Stimulated activated CD8-positive, alpha-beta memory T cell treated with anti-CD3 and anti-CD28 coated beads, Interleukin-2, amount 100 ng/mL, for 1 hour (primary cell): ENCODE data around the gene DOK1.

Experiments used
- DNase-seq, 2 donors: peaks; one replicate each; pipeline ENCODE4 v3.0.0-alpha.2; 2020; ENCODE audit warnings: low read depth in 2 of 2

Gene DOK1

DNA sequence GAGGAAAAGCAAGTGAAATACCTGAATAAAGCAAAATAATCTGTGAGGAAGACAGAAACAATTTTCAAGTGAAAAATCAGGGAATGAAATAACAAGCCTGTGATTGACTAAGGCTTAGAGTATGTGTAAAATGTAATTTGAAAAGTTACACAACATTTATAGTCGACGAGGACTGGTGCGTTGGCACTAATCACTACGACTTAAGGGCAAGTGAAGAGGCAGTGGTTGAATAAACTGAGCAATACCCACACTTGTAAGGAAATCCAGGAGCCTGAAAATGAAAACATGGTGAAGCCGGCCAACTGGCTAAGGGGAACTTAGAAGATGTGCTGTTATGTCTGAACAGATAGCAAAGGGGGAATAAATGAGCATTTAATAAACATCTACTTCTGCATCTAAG is 13.4 kb downstream of the DOK1 start:
- no peak for DNase-seq

DNA sequence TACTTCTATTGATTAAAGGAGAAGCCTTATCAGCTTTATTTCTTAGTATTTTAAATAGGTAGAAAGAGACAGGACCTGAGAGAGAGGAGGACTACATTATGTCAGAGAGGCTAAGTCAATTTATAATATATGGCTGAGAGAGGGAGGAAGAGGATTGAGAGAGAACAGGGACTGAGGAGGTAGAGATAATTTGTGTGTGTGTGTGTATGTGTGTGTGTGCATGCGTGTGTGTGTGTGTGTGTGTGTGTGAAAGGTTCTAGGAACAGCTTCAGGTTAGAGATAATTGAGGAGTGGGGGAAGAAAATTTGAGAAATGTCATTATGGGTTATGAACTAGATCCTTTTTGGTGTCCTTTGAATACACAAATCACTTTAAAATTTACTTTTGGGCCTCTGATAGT is 15.2 kb downstream of the DOK1 start:
- DNase-seq, result no peak

DNA sequence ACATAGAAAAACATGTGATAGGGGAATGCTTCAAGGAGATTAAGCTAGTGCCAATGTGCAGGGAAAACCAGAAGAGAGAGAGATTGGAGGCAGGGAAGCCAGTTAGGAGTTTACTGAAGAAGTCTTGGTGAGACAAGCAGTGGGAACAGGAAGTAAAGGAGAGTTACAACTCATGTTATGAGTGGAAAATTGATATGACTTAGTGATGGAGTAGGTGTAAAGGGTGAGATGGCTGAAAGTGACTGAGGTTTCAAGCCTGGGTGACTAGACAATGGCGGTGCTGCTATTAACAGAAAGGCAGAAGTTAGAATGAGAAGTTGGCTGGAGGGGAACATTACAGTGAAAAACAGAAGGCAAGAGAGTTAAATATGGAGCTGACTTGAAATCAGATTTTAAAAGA is 16.5 kb downstream of the DOK1 start:
- DNase-seq, result no peak

DNA sequence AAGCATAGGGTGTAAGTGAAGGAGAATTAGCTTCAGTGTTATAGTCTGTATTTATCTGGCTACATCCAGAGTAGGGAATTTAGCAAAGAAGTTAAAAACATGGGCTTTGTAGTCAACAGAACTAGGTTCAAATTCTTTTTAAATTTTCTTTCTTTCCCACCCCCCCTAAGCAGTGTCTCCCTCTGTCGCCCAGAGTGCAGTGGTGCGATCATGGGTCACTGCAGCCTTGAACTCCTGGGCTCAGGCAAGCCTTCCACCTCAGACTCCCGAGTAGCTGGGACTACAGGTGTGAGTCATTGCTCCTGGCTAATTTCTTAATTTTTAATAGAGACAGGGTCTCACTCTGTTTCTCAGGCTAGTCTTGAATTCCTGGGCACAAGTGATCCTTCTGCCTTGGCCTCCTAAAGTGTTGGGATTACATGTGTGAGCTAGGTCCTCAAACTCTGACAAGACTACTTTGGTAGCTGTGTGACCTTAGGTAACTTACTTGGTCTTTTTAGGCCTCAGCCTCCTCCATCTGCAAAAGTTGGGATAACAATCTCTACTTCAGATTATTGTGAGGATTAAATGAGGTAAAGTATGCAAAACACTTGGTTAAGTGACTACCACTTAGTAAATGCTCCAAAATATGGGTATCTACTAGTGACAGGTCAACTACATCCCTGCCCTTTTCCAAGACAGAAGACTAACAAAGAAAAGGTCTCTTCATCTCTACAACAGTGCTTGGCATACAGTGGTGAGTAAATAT is 17.8 kb downstream of the DOK1 start:
- no peak for DNase-seq

DNA sequence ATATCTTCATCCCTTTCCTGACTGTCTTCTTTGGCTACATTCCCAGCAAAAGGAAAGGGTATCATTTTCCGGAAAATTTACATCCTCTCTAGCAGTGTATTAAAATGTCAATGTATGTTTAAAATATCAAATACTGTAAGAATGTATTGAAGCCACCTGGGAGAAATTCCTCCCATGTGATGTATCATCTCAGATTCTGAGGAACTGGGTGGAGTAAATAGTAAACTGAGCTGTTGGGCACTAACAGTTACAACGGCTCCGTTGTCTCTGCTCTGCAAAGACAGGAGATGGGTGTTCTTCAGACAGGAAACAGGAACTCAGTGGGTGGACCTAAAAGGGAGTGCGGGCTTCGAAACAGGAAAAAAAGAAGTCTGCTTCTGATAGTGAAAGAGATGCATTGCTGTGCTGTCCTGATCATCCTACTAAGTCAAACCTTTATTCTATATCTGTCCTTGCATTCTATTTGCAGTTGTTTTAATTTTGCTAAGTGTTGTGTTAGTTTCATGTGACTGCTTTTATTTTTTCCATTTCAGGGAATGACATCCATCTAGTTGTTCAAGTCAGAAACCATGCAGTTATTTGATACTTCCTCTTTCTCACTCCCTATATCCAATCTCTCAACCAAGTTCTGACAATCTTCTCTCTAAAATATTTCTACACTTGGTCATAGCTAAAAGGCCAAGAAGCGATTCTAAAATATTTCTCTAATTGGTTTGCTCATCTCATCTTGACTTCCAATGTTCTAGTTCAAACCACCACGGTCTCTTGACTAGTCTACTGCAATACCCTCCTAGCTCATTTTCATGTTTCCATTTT is 19.4 kb downstream of the DOK1 start:
- DNase-seq, result no peak

DNA sequence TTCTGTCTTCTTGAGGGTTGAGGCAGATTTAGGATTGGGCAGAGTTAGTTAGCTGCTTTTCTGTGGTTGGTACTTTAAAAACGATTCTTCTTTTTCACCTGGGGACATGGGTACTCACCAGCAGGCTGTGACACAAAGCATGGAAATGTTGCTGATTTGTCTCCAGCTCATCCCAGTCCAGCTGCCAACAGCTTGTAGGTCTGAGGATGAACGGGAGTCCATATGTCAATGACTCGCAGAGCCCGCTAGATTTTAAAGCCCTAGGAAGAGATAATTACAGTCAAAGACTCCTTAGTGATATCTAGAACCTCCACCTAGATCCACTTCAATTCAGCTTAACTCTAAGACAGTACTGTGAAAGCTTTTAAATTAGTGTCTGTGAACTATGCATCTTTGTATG is 20.8 kb downstream of the DOK1 start:
- DNase-seq, result no peak

DNA sequence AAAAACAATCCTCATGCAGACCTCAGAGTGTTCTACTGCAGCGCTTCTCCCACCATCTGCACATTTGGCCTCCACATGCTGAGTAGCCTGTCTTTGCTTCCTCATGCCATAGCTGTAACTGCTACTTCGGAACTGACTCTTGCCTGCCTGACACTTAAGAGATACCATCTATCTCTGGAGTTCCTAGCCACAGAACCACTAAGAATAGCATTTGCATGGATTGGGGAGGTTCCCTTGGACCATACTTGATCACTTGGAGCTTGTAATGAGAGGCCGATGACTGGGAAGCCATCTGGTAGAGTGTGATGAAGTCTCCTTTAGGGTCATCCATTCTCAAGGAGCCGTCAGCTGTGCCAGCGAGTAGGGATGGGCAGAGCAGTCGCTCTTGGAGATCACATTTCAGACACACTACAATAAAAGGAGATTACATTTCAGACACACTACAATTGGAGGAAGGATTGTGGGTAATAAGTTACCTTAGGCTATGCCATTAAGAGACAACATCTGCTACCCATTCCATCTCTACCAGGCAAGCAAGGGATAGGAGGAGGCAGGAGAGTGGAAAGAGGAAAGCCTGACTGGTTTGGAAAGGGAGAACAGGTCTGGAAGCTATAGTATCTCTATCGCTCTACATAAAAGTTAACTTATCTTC is 21.8 kb downstream of the DOK1 start:
- DNase-seq, result no peak

DNA sequence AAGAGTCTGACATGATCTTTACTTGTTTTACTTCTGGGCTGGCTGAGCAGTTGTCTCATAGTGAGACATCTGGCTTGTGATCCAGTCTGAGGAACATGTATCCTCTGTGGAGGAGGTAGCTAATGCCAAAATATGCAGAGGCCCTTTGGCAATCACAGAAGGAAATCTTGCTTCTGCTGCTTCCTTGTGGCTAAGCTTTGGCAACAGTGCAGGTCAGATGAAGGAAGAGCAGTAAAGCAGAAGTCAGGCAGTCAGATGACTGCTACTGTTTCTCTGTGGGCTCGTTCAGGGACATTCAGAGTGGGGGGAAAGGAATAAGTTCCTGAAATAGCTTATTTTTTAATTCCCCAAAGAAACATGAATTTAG is 22.3 kb downstream of the DOK1 start:
- DNase-seq, result no peak

DNA sequence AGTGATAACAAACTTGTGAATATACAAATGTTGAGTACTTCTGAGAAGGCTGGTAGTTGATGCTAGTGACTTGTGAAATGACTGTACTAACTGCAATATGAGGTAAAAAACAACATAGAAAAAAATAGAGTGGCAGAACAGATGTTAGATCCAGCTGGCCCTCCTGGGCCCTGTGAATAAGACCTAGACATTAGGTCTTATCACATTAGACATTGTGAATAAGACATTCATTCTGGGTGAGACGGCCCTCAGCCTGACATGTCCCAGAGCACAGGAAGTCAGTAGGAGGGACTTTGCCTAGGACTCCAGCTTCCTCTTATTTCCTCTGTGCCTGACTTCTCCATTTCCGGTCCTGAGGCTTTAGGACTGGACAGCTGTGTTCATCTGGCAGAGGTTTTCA is 22.9 kb downstream of the DOK1 start:
- no peak for DNase-seq

DNA sequence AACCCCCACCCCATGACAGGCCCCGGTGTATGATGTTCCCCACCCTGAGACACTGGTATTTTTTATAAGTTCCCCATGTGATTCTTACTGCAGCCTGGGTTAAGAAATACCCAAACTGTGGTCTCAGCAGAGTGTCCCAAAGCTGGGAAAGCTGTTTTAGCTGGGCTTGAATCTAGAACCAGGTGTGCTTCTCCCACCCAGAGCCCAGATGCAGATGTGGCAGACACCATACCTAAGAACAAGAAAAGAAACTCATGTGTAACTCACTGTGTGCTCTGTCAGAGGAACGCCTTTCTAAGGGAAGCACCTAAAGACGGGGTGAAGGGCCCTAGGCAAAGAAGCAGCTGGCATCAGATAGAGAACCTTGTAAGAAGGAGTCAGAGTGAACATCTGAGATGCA is 23.9 kb downstream of the DOK1 start:
- DNase-seq, result no peak

DNA sequence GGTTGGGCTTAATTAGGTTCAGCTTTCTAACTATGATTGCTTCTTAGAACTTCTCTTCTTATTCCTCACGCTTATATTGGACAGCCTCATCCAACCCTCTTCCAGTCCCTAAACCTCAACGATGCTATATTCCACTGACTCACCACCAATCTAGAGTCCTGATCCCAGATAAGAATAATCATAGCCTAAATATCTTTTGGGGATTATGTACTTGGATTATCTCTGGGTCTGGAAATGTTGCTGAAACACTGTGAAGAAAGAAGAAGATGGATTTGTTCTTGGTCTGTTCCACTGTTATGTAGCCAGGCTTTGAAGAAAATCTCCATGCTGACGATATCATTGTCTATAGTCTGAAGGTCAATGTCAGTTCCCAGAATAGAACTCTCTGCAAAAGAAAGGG is 26.9 kb downstream of the DOK1 start:
- no peak for DNase-seq

DNA sequence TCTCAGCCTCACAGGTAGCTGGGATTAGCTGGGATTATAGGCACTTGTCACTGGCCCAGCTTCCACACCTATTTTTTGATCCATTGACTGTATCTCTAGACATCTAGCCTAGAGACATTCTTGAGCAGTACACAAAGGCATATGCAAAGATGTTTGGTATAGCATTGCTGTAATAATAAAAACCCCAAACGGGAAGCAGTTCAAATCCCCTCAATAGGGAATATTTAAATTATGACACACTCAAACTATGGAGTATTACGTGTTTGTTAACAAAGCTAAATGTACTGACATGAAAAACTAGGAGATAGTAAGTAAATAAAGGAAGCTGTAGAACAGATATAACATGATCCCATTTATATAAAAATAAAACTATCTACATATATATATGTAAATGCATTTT is 27.7 kb downstream of the DOK1 start:
- DNase-seq, result no peak

DNA sequence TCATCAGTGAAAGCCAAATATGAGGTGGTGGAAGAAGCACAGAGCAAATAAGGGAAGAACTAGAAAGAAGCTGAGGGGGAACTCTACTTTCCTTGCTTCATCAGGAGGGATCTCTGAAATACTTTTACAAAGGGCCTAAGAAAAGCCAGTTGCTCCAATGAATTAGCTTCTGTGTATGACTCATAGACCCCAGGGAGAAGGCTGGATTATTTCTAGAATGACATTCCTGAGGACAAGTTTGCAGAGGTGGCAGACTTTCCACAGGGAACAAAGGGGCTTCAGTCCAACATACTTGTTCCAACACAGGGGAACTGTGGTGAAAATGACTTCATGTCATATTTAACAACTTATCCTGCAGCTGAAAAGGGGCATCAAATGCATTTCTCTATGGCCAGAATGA is 29.0 kb downstream of the DOK1 start:
- DNase-seq, result no peak

DNA sequence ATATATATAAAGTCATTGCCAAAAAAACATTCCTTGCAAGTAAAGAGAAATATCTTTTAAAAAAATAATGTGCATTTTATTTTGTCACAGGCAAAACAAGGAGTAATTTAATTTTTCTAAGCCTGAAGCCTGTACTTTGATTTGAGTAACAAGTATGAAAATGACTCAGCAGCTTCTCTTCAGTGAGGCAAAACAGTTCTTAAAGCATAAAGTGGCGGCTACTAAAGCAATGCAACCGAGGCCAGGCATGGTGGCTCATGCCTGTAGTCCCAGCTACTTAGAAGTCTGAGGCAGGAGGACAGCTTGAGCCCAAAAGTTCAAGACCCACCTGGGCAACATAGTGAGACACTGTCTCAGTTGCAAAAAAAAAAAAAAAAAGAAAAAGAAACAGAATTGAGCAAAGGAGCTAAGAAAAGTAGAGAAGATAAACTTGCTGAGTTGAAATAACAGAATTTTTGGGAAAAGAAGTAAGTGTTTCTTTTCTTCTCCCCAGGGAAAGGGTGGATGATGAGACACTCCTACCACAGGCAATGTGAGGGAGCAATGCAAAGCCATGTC is 29.6 kb downstream of the DOK1 start:
- DNase-seq, result no peak

DNA sequence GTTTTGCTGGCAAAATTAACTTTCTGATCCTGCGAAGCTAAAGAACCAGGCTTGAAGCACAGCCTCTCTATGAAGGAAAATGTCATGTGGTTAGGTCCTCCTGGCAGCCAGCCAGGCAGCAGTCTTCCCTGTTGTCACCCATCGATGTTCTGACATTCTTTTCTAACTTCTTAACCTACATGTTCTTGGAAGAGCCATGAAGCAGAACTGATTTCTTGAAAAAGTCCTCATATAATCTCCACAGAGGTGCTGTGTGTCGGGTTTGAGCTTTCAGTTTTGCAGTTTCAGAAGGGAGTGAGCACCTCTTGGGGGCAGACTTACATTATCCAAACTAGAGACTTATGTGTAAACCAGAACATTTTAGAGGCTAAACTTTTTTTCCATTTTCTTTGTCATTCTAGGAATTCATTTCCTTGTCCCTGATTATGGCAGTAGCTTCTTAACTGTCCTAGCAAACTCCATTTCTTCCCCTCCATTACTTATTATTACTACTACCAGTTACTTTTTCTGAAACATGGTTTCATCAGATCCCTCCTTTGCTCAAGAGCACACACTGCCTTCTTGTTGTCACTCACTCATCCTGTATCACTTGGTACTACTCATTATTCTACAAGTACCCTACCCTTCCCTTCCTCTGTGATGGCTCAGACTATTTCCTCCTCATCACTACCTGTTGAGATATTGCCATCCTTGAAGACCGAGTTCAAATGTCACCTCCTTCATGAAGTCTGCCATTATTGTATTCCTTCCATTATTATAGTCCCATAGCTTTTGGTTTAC is 31.1 kb downstream of the DOK1 start:
- no peak for DNase-seq

DNA sequence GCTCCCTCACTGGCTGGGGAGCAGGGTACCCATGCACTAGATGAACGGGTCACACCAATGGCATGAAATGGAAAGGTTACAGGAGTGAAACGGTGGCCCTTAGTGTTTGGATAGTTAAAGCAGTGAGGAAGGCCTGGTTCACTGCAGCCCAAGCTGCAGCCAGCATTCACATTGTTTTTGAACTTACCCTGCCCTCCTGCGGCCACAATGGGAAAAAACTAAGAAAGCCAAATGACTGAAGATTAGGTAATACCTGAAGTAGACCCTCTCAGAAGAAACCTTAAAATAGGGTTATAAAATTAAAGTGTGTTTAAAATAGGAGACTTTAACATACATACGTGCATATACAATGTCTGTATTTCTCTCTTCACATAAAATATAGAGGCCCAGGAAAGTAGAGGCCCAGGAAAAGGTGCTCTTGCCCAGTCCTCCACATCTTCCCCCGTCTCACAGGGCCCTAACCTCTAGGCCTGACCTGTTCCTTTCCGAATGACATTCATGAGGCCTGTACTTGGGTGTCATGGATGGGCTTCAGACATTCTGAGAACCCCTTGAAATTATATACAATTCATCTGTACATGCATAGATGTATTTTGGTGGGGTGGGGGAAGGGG is 33.3 kb downstream of the DOK1 start:
- peak in 1 of 2 donors; percentile 26 for DNase-seq

DNA sequence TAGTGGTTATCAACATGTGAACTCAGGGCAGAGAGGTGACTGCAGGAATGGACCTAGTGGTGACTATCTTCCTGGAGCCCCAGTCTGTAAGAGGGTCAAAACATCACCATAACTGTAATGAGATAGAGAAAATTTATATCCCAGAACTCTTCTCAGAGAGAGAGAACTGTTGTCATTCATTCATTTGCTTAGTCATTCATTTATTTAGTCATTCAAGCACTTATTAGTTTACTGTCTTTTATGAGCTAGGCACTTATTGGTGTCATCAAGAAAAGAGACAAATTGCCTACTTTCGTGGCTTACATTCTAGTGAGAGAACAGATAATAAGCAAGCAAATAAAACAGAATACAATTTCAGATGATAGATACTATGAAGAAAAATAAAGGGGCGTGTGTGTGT is 34.1 kb downstream of the DOK1 start:
- no peak for DNase-seq

DNA sequence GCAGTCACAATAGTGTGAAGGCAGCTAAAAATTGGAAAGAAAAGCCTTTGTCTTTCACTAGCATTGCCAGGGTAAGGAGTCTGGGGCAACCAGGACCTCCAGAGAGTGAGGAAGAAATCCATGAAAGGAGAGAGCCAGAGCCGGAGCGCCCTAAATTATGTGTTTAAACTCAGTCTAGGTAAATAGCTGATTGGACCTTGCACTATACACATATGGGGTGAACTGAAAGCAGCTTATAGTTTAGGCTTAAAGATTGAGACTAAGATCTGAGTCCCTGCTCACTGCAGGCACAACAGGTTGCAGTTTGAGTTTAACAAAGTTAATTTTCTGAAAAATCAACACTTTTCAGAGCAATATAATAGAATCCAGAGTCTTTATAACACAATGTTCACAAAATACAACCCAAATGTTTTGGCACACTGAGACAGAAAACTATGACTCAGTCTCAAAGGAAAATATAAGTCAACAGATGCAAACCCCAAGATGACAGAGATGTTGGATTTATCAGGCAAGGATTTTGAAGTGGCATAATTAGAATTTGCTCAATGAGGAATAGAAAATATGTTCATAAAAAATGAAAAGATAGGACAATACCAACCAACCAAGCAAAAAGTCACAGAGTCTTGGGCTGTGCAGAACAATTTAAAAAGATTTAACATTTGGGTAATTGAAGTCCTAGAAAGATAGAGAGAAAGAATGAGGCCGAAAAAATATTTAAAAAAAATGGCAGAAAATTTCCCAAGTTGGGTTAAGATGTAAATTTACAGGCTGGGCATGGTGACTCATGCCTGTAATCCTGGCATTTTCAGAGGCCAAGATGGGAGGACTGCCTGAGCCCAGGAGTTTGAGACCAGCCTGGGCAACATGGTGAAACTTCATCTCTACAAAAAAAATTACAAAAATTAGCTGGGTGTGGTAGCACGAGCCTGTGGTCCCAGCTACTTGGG is 39.6 kb downstream of the DOK1 start:
- DNase-seq, result no peak

DNA sequence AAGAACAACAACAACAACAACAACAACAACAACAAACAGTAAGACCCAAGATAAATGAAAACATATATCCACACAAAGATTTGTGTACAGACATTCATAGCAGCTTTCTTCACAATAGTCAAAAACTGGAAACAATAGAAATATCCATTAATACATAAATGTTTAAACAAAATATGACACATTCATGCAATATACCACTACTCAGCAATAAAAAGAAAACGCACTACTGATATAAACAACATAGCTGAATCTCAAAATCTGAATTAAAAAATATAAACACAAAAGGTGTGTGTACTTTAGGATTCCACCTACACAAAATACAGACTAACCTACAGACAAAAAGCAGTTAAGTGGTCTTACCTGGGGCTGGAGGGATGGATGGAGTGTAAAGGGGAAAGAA is 42.1 kb downstream of the DOK1 start:
- no peak for DNase-seq

DNA sequence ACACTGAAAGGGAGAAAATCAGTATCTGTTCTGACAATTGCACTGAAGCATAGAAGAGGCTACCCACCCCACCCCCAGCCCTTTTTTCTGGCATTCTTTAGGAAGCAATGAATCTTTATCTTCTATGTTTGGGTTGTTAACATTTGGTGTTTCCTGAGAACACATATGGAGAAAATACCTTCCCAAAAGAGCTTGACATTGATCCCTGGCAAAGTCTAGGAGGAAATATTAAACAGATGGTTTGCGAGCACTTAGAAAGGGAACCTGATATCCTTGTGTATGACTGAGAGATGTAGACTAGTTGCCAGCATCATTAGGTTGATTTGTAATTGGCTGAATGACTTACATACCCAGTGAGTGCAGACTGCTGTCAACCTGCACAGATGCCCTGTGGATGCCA is 42.9 kb downstream of the DOK1 start:
- DNase-seq, result no peak
